Skin of body (tissue), 2 donors: Measurements from ENCODE around the gene FMO5. TPM values are rescaled to one million over a fixed set of nuclear protein-coding genes. Genes with fewer than 3 reads are reported as not detected.

Source experiments
- DNase-seq: peaks from one replicate; lab custom pipeline; 2025; lab: John Stamatoyannopoulos, UW
- total RNA-seq: library from RNA; depleted of rRNA; stranded (reverse); fragments of >200 nt; gene quantifications from one replicate; pipeline ENCODE4 v1.2.3, GENCODE V29; 2014

The FMO5 gene
- total RNA-seq, 1 donor from 2014 or later, result 3.1 TPM

DNA sequence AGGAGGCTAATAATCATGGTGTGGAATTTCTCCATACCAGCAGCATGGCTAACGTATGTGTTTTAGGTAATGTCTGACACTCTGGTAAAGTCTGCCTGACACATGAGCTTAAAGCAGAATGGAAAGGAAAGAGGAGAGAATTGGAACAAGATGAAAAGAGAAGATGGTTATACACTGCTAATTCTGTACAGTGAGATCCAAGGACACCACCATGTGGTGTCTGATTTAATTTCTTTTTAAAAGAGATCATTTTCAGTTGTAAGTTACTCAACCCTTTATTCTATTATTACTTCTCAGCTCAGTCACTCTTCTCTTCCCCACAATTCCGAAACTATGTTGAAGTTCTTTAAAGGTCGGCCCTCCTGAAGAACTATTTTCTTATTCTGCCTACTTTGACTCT, 68.5 kb downstream of the FMO5 start:
- DNase-seq, result no peak

DNA sequence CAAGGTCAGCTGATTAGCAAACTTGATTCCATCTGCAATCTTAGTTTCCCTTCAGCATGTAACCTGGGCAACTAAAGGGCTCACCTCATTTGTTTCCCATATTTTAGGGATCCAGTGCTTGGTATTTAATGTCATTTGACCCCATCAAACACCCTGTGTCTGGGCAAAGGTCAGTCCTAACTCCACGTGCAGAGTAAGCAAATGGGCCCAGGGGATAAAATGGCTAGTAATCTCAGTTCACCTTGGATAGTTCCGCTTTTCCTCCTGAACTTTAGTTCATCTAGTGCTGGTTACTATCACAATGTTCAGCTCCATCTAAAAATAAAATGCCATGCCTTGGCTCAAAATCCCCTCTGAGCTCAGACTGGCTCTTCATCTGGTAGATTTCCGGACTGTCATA, 72.4 kb downstream of the FMO5 start:
- DNase-seq, result no peak

DNA sequence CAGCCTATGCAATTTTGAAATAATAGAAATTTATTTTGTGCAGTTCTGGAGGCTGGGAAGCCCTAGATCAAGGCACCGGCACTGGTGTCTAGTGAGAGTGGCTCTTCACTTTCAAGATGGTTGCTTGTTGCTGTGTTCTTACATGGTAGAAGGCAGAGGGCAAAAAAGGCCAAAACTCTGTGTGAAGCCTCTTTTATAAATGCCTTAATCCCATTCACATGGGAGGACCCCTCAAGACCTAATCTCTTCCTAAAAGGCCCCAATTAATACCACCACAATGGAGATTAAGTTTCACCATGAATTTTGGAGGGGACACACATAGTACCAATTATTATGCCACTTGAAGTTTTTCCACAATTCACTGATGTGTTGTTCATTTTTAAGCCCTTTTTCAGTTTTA, 73.9 kb downstream of the FMO5 start:
- no peak for DNase-seq

DNA sequence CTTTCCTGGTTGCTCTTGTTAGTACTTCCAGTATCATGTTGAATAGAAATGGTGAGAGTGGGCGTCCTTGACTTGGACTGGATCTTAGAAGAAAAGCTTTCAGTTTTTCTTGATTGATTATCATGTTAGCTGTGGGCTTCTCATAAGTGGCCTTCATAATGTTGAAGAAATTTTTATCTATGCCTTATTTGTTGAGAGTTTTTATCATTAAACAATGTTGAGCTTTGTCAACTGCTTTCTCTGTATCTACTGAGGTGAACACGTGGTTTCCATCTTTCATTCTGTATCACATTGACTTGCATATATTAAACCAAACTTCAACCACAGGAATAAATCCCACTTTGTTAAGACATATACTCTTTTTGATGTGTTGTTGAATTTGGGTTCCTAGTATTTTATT, 82.3 kb downstream of the FMO5 start:
- no peak for DNase-seq

Other genes with a start within 250 kb of the FMO5 start
- 16.6 TPM for gene PRKAB2, start 52.9 kb downstream of the FMO5 start, total RNA-seq
- gene CHD1L, start 17.3 kb upstream of the FMO5 start, total RNA-seq, result 30.8 TPM